Right lung (tissue), 5 donors: ENCODE results near the gene CGN. TPM values are rescaled to one million over a fixed set of nuclear protein-coding genes. Genes with fewer than 3 reads are reported as not detected.

Source experiments
- DNase-seq, 2 donors: peaks; one replicate each; pipeline ENCODE4 v3.0.0-alpha.2; 2013
- polyA plus RNA-seq, 5 donors: library from polyadenylated mRNA; unstranded; fragments of 120-200 nt; gene quantifications; one replicate each; pipeline versions ENCODE4 v1.2.1 to v1.2.3, GENCODE V29; 2013; ENCODE audit warnings: inconsistent platforms in 1 of 5, low replicate concordance in 1 of 5; ENCODE audit not compliant: insufficient read length in 5 of 5, insufficient read depth in 1 of 5

Gene CGN
- polyA plus RNA-seq, 5 donors, result 32.2 to 49.9 (median 34.6) TPM

- no peak for DNase-seq
These were observed 11.3 kb upstream of the CGN start for GRCh38 chr1:151499930-151500329.

GRCh38 chr1:151501474-151501873 is 9.7 kb upstream of the CGN start:
- no peak for DNase-seq

- DNase-seq, result peak; percentile 34 to 39
These were observed 9.0 kb upstream of the CGN start for GRCh38 chr1:151502035-151502700.

- peak in 1 of 2 donors; percentile 20 for DNase-seq
These were observed 8.1 kb upstream of the CGN start for GRCh38 chr1:151502859-151503780.

- DNase-seq, result no peak
These were observed 6.9 kb upstream of the CGN start for GRCh38 chr1:151504252-151504651.

GRCh38 chr1:151504759-151505158 is 6.4 kb upstream of the CGN start:
- DNase-seq, result no peak

- no peak for DNase-seq
These were observed 2.4 kb upstream of the CGN start for GRCh38 chr1:151508833-151509232.

- no peak for DNase-seq
These were observed 1.7 kb upstream of the CGN start for GRCh38 chr1:151509350-151510019.

GRCh38 chr1:151510020-151510405 is 1.2 kb upstream of the CGN start:
- no peak for DNase-seq

- no peak for DNase-seq
These were observed 602 bp upstream of the CGN start for GRCh38 chr1:151510614-151510956.

- no peak for DNase-seq
These were observed 539 bp downstream of the CGN start for GRCh38 chr1:151511636-151512215.

- DNase-seq, result no peak
These were observed 1.1 kb downstream of the CGN start for GRCh38 chr1:151512326-151512725.

GRCh38 chr1:151512801-151513625 is 1.8 kb downstream of the CGN start:
- peak; percentile 52 to 57 for DNase-seq

GRCh38 chr1:151513626-151514121 is 2.5 kb downstream of the CGN start:
- peak; percentile 50 to 57 for DNase-seq

- no peak for DNase-seq
These were observed 3.2 kb downstream of the CGN start for GRCh38 chr1:151514366-151514765.

- no peak for DNase-seq
These were observed 4.1 kb downstream of the CGN start for GRCh38 chr1:151515265-151515664.

- no peak for DNase-seq
These were observed 4.9 kb downstream of the CGN start for GRCh38 chr1:151516031-151516511.

GRCh38 chr1:151518431-151518830 is 7.2 kb downstream of the CGN start:
- DNase-seq, result no peak

- DNase-seq, result no peak
These were observed 7.7 kb downstream of the CGN start for GRCh38 chr1:151518936-151519335.

- no peak for DNase-seq
These were observed 8.5 kb downstream of the CGN start for GRCh38 chr1:151519667-151520066.

- no peak for DNase-seq
These were observed 9.2 kb downstream of the CGN start for GRCh38 chr1:151520359-151520758.
